GM11168 (cell line): ENCODE measurements around the gene PTBP3.

Experiments
- in situ Hi-C: fragments of 300-500 bp; cut with MboI; formaldehyde crosslinking; loops from one replicate; pipeline ENCODE4 v1.12.0; 2022; ENCODE audit warnings: low sequenced_read_pairs; ENCODE audit not compliant: unreplicated experiment

PTBP3 gene

GRCh38 chr9:112361601-112362000 is 28.2 kb upstream of the PTBP3 start:
- in situ Hi-C loops = loop anchor here (5.0 kb wide), 1 partner anchor 269 kb away; no protein-coding TSS in a partner anchor

DNA sequence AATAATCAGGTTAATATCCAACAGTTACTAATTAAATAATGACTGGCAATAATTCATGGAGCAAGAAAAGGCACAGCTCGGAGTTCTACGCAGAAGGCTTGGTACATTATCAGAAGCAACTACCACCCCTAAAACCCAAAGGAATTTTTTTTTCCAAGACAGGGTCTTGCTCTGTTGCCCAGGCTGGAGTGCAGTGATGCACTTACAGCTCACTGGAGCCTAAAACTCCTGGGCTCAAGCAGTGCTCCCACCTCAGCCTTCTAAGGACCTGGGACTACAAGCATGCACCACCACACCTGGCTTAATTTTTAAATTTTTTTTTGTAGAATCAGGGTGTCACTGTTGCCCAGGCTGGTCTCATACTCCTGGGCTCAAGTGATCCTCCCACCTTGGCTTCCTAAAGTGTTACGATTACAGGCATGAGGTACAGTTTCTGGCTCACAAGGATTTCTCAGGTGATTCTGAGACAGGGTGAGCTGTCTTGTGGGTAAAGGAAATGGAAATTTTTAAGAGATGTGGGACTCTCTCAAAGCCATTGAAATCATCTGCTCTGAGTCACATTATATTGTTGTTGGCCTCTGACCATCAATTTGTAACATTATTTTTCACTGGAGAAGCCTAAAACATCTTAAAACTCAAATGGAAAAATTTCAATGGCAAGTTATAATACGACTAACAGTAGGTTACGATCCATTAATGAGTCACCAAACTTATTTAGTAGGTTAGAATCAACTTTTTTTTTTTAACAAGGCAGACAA is 26.8 kb upstream of the PTBP3 start:
- in situ Hi-C loops = loop anchor here (5.0 kb wide), 1 partner anchor 268 kb away; no protein-coding TSS in a partner anchor

GRCh38 chr9:112355427-112355897 is 22.0 kb upstream of the PTBP3 start:
- in situ Hi-C loops = loop anchor here (10.0 kb wide), 1 partner anchor 601 kb away; no protein-coding TSS in a partner anchor

DNA sequence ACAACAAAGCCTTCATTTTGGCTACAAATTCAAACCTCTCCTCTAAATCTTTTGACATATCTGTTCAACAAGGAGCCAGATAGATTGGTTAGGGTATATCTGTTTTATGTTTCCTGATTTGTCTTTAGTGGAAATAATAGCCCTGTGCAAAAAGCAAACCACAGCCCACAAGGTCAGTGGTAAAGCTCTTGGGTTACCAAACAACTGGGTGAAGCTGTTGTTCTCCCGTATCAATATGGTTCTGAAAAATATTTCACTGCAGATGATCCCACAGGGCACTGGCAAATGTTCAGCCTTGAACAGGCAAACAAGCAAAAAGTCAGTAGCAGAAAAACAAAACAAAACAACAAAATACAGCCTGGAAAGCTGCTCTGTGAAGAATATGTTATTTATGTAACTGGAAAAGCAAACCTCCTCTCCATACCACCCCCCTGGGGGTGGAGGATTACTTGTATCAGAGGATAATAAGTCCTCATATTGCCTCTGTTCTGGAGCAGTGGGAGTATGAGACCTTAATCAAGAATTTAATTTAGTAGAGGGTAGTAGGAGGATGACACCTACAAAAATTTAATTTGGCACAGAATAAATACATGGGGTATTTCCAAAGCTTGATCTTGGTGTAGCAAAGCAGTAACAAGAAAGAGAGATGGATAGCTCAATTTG is 20.8 kb upstream of the PTBP3 start:
- in situ Hi-C loops = loop anchor here (10.0 kb wide), 1 partner anchor 599 kb away; no protein-coding TSS in a partner anchor

GRCh38 chr9:112352209-112352608 is 18.8 kb upstream of the PTBP3 start:
- in situ Hi-C loops = loop anchor here (10.0 kb wide), 1 partner anchor 597 kb away; no protein-coding TSS in a partner anchor

DNA sequence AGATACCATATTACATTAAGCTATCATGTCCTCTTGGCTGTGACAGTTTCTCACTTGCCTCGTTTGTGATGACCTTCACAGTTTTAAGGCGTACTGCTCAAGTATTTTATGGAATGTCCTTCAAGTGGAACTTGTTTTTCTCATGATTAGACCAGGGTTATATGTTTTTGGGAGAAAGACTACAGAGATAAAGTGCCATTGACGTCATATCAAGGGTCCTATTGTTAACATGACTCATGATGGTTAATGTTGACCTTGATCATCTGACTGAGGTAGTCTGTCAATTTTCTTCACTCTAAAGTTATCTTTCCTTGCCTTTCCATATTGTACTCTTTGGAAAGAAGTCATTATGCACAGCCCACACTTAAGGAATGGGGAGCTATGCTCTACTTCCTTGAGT is 17.8 kb upstream of the PTBP3 start:
- in situ Hi-C loops = loop anchor here (10.0 kb wide), 1 partner anchor 596 kb away; no protein-coding TSS in a partner anchor

- in situ Hi-C loops = no loop called here
Measured at GRCh38 chr9:112349008-112349333, 15.6 kb upstream of the PTBP3 start.

DNA sequence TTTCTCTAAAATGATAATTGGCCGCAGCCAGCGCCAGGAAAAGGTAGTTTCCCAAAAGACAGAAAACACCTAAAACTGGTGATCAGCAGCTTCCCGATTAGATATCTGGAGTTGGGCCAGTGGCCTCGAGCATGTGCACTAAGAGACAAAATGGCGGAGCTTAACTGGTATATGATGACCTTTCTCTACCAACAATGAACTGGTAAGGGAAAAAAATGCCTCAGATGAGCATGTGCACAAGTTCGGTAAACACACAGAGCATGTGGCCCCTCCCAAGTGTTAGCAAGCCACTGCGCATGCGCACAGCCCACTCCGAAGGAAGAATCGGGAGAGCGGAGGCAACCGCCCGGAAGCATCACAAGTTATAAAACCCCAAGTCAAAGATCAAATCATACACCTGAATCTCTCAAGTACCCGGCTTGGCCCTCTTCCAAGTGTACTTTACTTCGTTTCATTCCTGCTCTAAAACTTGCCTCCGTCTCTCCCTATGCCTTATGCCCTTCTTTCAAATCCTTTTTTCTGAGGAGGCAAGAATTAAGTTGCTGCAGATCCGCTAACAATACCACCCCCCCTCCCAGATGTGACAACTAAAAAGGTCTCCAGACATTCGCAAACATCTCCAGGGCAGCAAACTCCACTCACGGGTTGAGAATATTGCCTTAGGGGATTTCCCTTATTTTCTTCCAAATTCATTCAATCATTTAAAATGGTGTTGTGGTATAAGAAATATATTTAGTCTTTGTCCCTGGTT is 15.0 kb upstream of the PTBP3 start:
- in situ Hi-C loops = no loop called here

- in situ Hi-C loops = no loop called here
Measured at GRCh38 chr9:112341730-112342129, 8.3 kb upstream of the PTBP3 start.

DNA sequence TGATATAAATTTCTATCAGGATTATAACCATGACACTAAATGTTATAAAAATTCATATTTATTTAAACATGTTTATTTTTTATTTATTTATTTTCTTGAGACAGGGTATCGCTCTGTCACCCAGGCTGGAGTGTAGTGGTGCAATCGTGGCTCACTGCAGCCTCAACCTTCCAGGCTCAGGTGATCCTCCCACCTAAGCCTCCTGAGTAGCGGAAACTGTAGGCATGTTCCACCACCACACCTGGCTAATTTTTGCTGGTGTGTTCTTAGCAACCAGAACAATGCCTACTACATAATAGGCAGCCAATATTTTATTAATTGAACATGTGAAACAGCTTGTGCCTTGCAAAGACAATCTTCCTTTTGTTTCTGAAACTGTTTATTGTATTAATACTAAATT is 6.5 kb upstream of the PTBP3 start:
- in situ Hi-C loops = no loop called here

DNA sequence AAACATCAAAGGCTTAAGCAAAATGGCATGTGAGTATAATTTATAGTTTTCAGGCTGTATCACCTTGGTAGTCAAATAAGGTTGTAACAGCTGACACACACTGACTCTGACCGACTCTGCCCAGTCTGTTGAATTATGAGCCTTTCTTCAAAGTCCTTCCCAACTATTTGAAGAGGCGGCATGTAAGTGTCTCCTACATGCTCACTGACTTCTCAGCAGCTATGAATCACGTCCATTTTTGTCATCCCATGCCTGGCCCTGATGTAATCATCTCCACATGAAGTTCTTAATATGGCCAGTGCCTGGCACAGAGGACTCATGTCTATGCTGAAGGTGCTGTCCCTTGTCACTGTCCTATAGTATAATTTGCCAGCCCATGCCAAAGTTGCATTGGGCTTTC is 5.1 kb upstream of the PTBP3 start:
- in situ Hi-C loops = no loop called here

- in situ Hi-C loops = no loop called here
Measured at GRCh38 chr9:112337547-112337946, 4.1 kb upstream of the PTBP3 start.

DNA sequence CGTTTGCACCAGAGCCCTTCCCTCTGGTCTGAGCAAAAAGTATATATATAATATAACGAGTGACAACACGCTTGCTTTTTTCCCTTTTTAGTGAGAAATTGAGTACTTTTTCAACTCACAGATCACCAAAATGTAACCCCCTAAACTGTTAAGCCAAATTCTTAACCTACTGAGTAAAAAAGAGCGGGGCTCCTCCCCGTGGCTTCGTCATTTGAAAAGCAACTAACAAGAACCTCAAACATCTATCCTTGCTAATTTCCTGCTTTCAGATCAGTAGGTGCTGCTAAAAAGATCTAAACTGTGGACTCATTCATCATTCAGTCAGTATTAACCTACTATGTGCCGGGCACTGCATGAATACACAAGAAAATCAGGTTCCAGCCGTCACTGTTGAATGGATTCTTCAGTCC is 1.0 kb upstream of the PTBP3 start:
- in situ Hi-C loops = no loop called here

GRCh38 chr9:112333639-112334431 is 416 bp upstream of the PTBP3 start:
- in situ Hi-C loops = no loop called here

- in situ Hi-C loops = no loop called here
Measured at GRCh38 chr9:112332674-112332976, 794 bp downstream of the PTBP3 start.

DNA sequence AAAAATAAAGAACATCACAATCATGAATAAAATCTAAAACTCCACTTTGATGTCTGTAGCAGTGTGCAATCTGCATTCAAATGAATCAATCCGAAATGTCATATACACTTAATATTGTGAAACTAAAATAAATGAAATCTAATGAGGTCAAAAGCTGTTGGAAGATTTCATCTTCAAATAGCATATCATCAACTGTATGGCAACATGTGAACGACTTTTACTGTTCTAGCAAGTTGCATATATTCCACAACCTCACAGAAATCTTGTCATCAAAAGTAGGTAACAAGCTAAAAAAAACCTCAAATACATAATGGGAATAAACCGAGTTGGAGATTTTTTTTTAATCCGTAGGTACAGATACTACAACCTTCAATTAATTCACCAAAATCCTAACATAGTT is 1.2 kb downstream of the PTBP3 start:
- in situ Hi-C loops = no loop called here

- in situ Hi-C loops = no loop called here
Measured at GRCh38 chr9:112331674-112331952, 1.8 kb downstream of the PTBP3 start.

- in situ Hi-C loops = no loop called here
Measured at GRCh38 chr9:112328545-112328944, 4.9 kb downstream of the PTBP3 start.

- in situ Hi-C loops = no loop called here
Measured at GRCh38 chr9:112327718-112328450, 5.5 kb downstream of the PTBP3 start.

DNA sequence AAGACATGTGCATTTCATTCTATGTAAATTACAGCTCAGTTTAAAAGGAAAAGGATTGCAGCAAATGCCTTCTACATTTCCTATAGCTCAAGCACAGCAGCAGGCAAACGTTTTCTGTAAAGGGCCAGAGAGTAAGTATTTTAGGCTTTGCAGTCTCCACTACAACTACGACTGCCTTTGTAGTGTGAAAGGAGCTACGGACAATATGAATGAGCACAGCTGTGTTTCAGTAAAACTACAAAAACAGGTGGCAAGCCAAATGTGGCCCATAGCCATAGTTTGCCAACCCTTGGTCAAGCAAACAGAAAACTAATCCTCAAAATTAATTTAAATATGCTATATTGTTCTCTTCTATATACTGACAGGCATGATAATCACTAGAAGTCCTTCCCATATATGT is 7.2 kb downstream of the PTBP3 start:
- in situ Hi-C loops = no loop called here
